Activated CD4-positive, alpha-beta memory T cell treated with anti-CD3 and anti-CD28 coated beads for 36 hours (primary cell): ENCODE data around the gene OGFR. TPM values are rescaled to one million over a fixed set of nuclear protein-coding genes. Genes with fewer than 3 reads are reported as not detected.

Source experiments
- CTCF ChIA-PET: fragments of 350-600 bp; sonication (Branson Sonifier 250); formaldehyde crosslinking; loops from one replicate; lab custom pipeline; 2021; ENCODE audit warnings: antibody characterized with exemption, inconsistent platforms; lab: Charles Lee
- POLR2A ChIA-PET: fragments of 350-600 bp; sonication (Branson Sonifier 250); formaldehyde crosslinking; loops from one replicate; lab custom pipeline; 2021; ENCODE audit warnings: antibody characterized with exemption; lab: Charles Lee
- DNase-seq: peaks from one replicate; pipeline ENCODE4 v3.0.0-alpha.2; 2020
- H3K27ac Mint-ChIP-seq: one replicate; pipeline ENCODE4 v1.8.0; 2021; ENCODE audit warnings: mixed read lengths
- H3K27me3 Mint-ChIP-seq: one replicate; pipeline ENCODE4 v1.8.0; 2021; ENCODE audit warnings: mixed read lengths
- H3K36me3 Mint-ChIP-seq: one replicate; pipeline ENCODE4 v1.8.0; 2021; ENCODE audit warnings: mixed read lengths
- H3K4me1 Mint-ChIP-seq: one replicate; pipeline ENCODE4 v1.8.0; 2021; ENCODE audit warnings: low read depth, mixed read lengths
- H3K4me3 Mint-ChIP-seq: one replicate; pipeline ENCODE4 v1.8.0; 2021; ENCODE audit warnings: mild to moderate bottlenecking, mixed read lengths
- H3K9me3 Mint-ChIP-seq: one replicate; pipeline ENCODE4 v1.8.0; 2021; ENCODE audit warnings: mixed read lengths
- intact Hi-C: fragments of 100-400 bp; cut with micrococcal nuclease; formaldehyde crosslinking; loops from one replicate; pipeline ENCODE4 v1.15.1; 2023
- total RNA-seq, 2 experiments: library from RNA; stranded (reverse); gene quantifications; one replicate each; pipeline ENCODE4 v1.2.3, GENCODE V29; 2021

OGFR gene
- total RNA-seq, 2 experiments from 2014 or later: 35.0 to 39.0 TPM

DNA sequence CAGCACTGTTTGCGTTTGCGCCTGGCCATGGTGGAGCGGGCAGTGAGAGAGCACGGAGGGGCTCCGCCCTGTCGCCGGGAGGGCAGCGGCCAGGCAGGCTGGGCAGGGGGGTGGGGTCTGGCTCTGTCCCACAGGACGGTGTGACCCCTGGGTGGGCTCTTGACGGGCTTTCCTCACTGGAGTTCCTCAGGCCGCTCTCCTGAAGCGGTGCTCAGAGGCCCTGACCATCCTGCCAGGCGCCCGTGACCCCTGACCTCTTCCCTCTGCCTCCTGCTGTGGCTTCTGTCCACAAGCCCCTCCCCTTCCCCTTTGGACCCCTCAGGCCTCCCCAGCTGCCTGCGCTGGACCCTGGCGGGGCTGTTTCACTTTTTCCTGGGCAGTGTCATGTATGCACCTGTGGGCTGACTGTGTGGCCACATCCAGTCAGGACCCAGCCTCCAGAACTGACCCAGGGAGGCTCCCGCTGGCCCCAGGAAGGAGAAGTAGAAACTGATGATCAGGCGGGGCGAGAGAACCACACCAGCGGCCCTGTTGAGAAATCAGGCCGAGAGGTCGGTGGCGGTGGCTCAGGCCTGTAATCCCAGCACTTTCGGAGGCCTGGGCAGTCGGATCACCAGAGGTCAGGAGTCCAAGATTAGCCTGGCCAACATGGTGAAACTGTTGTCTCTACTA lies 1.2 kb downstream of the OGFR start:
- ChIA-PET CTCF (interaction anchor here (1.2 to 2.1 kb wide), 2 partner anchors 10 to 15 kb away, joined by 3 to 6 read pairs; partner anchors contain the start of gene MRGBP), POLR2A (interaction anchor here (0.9 to 1.6 kb wide), 2 partner anchors 10 to 11 kb away, joined by 3 read pairs; no protein-coding TSS in a partner anchor)
- Mint-ChIP-seq H3K27me3 (no peaks in the 10 kb centered on the region), H3K9me3 (no peaks in the 10 kb centered on the region), H3K27ac (peak overlapping the region; percentile 49), H3K4me1 (peaks cover 24% of the 10 kb centered on the region), H3K36me3 (peaks cover 18% of the 10 kb centered on the region), H3K4me3 (peak overlapping the region; percentile 80)
- DNase-seq: no peak
- intact Hi-C loops: no loop called here

DNA sequence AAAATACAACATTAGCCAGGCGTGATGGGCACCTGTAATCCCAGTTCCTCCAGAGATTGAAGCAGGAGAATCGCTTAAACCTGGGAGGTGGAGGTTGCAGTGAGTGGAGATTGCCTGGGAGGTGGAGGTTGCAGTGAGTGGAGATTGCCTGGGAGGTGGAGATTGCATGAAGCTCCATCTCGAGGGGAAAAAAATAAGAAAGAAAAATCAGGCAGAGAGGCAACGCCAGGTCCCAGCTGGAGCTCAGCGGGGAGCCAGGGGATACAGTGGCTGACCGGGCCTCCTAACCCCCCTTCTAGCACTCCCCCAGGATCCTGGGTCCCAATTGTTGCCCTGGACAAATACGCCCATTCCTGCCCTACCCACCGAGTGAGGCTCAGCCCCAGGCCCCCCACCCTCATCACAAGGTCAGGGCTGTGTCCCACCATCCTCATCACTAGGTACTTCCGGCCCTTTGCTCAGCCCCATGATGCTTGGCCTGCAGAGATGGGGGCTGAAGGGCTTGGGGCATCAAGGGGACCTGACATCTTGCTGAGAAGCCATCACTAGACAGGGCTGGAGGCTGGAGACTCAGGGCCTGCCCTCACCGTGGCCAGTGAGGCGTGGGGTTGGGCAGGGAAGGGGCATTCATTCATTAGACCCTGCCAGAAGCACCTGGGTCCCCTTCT lies 1.9 kb downstream of the OGFR start:
- ChIA-PET CTCF (interaction anchor here (1.2 to 2.2 kb wide), 3 partner anchors 10 to 15 kb away, joined by 3 to 11 read pairs (median 6); partner anchors contain the start of gene MRGBP), POLR2A (no interaction called here)
- H3K4me1 Mint-ChIP-seq: peaks cover 24% of the 10 kb centered on the region
- peak overlapping the region; percentile 23 for H3K27ac Mint-ChIP-seq
- peak overlapping the region; percentile 80 for H3K4me3 Mint-ChIP-seq
- no peaks in the 10 kb centered on the region for H3K27me3 Mint-ChIP-seq
- intact Hi-C loops: no loop called here
- peaks cover 18% of the 10 kb centered on the region for H3K36me3 Mint-ChIP-seq
- H3K9me3 Mint-ChIP-seq: no peaks in the 10 kb centered on the region
- DNase-seq: no peak

- no peak overlapping the region for H3K27ac Mint-ChIP-seq
- intact Hi-C loops: no loop called here
- CTCF ChIA-PET: interaction anchor here (0.6 to 2.5 kb wide), 24 partner anchors 9 to 507 kb away, joined by 3 to 11 read pairs (median 4); partner anchors contain the start of genes COL9A3, GID8, MRGBP and SLCO4A1
Measured at GRCh38 chr20:62807444-62808210, 3.0 kb downstream of the OGFR start.

GRCh38 chr20:62808211-62808865 lies 3.7 kb downstream of the OGFR start:
- peaks cover 19% of the 10 kb centered on the region for H3K36me3 Mint-ChIP-seq
- peaks cover 24% of the 10 kb centered on the region for H3K4me1 Mint-ChIP-seq
- intact Hi-C loops: no loop called here
- peak; percentile 80 for DNase-seq
- CTCF ChIA-PET: interaction anchor here (0.6 to 2.5 kb wide), 31 partner anchors 8 to 508 kb away, joined by 3 to 11 read pairs (median 3); partner anchors contain the start of genes COL9A3, GID8, MRGBP and SLCO4A1
- H3K27me3 Mint-ChIP-seq: no peaks in the 10 kb centered on the region
- no peak overlapping the region for H3K4me3 Mint-ChIP-seq
- H3K9me3 Mint-ChIP-seq: no peaks in the 10 kb centered on the region
- POLR2A ChIA-PET: interaction anchor here (1.3 kb wide), 1 partner anchor 165 kb away, joined by 3 read pairs; no protein-coding TSS in a partner anchor
- H3K27ac Mint-ChIP-seq: no peak overlapping the region

More at GRCh38 chr20:62807444-62808210, 3.0 kb downstream of the OGFR start:
- POLR2A ChIA-PET: interaction anchor here (1.3 kb wide), 1 partner anchor 164 kb away, joined by 3 read pairs; no protein-coding TSS in a partner anchor
- H3K9me3 Mint-ChIP-seq: no peaks in the 10 kb centered on the region
- peaks cover 24% of the 10 kb centered on the region for H3K4me1 Mint-ChIP-seq
- peaks cover 19% of the 10 kb centered on the region for H3K36me3 Mint-ChIP-seq
- no peaks in the 10 kb centered on the region for H3K27me3 Mint-ChIP-seq
- no peak for DNase-seq
- H3K4me3 Mint-ChIP-seq: no peak overlapping the region

DNA sequence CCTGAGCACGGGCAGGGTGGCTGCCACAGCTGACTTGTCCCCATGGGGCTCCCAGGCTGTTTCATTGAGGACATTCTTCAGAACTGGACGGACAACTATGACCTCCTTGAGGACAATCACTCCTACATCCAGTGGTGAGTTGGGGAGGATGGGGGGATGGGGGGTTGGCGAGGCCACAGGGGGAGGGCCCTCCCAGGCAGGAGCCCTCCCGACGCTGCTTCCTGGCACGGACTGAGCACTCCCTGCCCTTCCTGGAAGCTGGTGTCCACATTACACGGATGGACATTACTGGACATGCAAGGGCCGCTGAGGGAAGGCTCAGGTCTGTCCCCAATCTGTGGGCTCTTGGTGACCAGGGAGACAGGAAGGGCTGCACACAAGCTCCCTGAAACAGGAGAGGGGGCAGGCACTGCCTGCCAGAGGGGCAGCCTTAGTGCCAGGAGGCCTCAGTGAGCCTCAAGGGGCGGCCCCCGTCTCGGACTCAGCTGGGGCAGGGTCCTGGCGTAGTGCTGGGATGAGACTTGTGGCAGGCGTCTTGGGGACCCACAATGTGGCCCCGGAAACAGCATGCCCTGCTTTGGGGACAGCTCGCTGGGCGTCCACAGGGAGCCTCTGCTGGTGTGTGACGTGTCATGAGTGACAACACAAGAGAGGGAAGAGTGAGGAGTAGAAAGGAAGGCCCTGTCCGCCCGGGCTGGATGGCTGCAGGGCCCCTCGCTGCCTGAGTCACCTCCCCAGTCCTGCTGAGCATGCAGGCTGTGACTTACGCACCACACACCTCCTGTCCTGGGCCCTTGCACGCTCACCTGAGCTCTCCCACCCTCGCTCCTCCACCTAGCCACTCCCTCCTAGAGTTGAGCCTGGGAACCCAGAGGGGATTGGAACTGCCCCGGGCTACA lies 5.1 kb downstream of the OGFR start:
- DNase-seq: no peak
- Mint-ChIP-seq H3K27me3 (peaks cover 3% of the 10 kb centered on the region), H3K9me3 (no peaks in the 10 kb centered on the region), H3K36me3 (peaks cover 19% of the 10 kb centered on the region), H3K27ac (no peak overlapping the region), H3K4me1 (peaks cover 23% of the 10 kb centered on the region), H3K4me3 (no peak overlapping the region)
- CTCF ChIA-PET: interaction anchor here (2.5 kb wide), 1 partner anchor 193 kb away, joined by 11 read pairs; no protein-coding TSS in a partner anchor
- intact Hi-C loops: no loop called here
- POLR2A ChIA-PET: no interaction called here

DNA sequence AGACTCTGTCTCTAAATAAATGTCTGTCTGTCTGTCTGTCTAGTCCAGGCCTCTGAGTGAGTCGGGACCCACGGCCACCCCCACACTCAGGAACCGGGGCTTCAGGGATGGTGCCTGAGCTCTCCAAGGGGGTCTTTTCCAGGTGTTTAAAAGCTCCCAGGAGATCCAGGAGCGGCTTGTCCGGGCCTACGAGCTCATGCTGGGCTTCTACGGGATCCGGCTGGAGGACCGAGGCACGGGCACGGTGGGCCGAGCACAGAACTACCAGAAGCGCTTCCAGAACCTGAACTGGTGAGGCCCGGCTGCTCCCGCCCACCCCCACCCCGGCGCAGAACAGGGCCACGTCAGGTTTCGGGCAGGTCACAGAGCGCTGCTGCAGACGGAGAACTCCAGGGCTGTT lies 6.7 kb downstream of the OGFR start:
- H3K4me1 Mint-ChIP-seq: peaks cover 24% of the 10 kb centered on the region
- no peak overlapping the region for H3K27ac Mint-ChIP-seq
- no peak for DNase-seq
- H3K9me3 Mint-ChIP-seq: no peaks in the 10 kb centered on the region
- CTCF ChIA-PET: no interaction called here
- peaks cover 17% of the 10 kb centered on the region for H3K27me3 Mint-ChIP-seq
- POLR2A ChIA-PET: interaction anchor here (1.2 kb wide), 1 partner anchor 15 kb away, joined by 3 read pairs; the partner anchor contains the start of gene MRGBP
- intact Hi-C loops: no loop called here
- no peak overlapping the region for H3K4me3 Mint-ChIP-seq
- peaks cover 19% of the 10 kb centered on the region for H3K36me3 Mint-ChIP-seq

DNA sequence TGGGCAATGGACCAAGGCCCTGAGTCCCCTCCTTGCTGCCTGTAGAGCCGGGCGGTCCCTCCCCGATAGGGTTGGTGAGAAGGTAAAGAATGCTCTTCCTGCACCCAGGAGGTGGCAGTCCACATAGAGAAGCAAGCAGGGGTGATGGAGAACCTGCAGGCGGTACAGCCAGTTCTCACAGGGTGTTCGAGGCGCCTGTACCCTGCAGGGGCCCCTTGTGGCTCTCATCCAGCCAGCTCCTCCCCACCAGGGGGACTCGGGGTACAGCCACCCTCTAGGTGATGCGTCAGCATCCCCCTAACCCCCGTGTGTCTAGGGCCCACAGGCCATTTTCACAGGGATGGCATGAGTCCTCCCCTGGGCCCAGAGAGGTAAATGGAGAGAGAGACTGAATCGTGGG lies 7.1 kb downstream of the OGFR start:
- Mint-ChIP-seq H3K4me1 (peaks cover 22% of the 10 kb centered on the region), H3K27me3 (peaks cover 18% of the 10 kb centered on the region)

DNA sequence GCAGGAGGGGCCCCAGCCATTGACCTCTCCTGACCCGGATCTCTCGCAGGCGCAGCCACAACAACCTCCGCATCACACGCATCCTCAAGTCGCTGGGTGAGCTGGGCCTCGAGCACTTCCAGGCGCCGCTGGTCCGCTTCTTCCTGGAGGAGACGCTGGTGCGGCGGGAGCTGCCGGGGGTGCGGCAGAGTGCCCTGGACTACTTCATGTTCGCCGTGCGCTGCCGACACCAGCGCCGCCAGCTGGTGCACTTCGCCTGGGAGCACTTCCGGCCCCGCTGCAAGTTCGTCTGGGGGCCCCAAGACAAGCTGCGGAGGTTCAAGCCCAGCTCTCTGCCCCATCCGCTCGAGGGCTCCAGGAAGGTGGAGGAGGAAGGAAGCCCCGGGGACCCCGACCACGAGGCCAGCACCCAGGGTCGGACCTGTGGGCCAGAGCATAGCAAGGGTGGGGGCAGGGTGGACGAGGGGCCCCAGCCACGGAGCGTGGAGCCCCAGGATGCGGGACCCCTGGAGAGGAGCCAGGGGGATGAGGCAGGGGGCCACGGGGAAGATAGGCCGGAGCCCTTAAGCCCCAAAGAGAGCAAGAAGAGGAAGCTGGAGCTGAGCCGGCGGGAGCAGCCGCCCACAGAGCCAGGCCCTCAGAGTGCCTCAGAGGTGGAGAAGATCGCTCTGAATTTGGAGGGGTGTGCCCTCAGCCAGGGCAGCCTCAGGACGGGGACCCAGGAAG lies 7.7 kb downstream of the OGFR start:
- no peak overlapping the region for H3K4me3 Mint-ChIP-seq

More for the DNA sequence above, 7.1 kb downstream of the OGFR start:
- Mint-ChIP-seq H3K27ac (no peak overlapping the region), H3K9me3 (no peaks in the 10 kb centered on the region), H3K4me3 (no peak overlapping the region), H3K36me3 (peaks cover 19% of the 10 kb centered on the region)
- POLR2A ChIA-PET: interaction anchor here (0.5 to 1.2 kb wide), 2 partner anchors 16 to 689 kb away, joined by 3 read pairs; partner anchors contain the start of genes LSM14B and MRGBP
- DNase-seq: no peak
- CTCF ChIA-PET: no interaction called here
- intact Hi-C loops: no loop called here

DNA sequence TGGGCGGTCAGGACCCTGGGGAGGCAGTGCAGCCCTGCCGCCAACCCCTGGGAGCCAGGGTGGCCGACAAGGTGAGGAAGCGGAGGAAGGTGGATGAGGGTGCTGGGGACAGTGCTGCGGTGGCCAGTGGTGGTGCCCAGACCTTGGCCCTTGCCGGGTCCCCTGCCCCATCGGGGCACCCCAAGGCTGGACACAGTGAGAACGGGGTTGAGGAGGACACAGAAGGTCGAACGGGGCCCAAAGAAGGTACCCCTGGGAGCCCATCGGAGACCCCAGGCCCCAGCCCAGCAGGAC lies 8.2 kb downstream of the OGFR start:
- DNase-seq: no peak
- no peaks in the 10 kb centered on the region for H3K9me3 Mint-ChIP-seq
- peaks cover 14% of the 10 kb centered on the region for H3K4me1 Mint-ChIP-seq
- ChIA-PET POLR2A (no interaction called here), CTCF (no interaction called here)
- peaks cover 20% of the 10 kb centered on the region for H3K27me3 Mint-ChIP-seq
- H3K4me3 Mint-ChIP-seq: no peak overlapping the region
- peaks cover 17% of the 10 kb centered on the region for H3K36me3 Mint-ChIP-seq
- H3K27ac Mint-ChIP-seq: no peak overlapping the region
- intact Hi-C loops: no loop called here

More for the DNA sequence above, 7.7 kb downstream of the OGFR start:
- H3K27ac Mint-ChIP-seq: no peak overlapping the region
- H3K36me3 Mint-ChIP-seq: peaks cover 19% of the 10 kb centered on the region
- ChIA-PET POLR2A (interaction anchor here (0.5 kb wide), 1 partner anchor 690 kb away, joined by 3 read pairs; the partner anchor contains the start of gene LSM14B), CTCF (no interaction called here)
- DNase-seq: no peak
- intact Hi-C loops: no loop called here
- H3K4me1 Mint-ChIP-seq: peaks cover 19% of the 10 kb centered on the region
- H3K9me3 Mint-ChIP-seq: no peaks in the 10 kb centered on the region
- peaks cover 18% of the 10 kb centered on the region for H3K27me3 Mint-ChIP-seq

DNA sequence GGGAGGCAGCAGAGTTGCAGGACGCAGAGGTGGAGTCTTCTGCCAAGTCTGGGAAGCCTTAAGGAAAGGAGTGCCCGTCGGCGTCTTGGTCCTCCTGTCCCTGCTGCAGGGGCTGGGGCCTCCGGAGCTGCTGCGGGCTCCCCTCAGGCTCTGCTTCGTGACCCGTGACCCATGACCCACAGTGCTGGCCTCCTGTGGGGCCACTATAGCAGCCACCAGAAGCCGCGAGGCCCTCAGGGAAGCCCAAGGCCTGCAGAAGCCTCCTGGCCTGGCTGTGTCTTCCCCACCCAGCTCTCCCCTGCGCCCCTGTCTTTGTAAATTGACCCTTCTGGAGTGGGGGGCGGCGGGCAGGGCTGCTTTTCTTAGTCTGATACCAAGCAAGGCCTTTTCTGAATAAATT lies 9.0 kb downstream of the OGFR start:
- Mint-ChIP-seq H3K27ac (no peak overlapping the region), H3K4me3 (no peak overlapping the region), H3K4me1 (peaks cover 10% of the 10 kb centered on the region), H3K36me3 (peaks cover 13% of the 10 kb centered on the region), H3K27me3 (peaks cover 25% of the 10 kb centered on the region), H3K9me3 (no peaks in the 10 kb centered on the region)
- no peak for DNase-seq
- intact Hi-C loops: no loop called here
- ChIA-PET POLR2A (no interaction called here), CTCF (no interaction called here)
